ENCODE results near the gene KLHDC4.
"Not testable (repeated sequence)": the region's sequence is repeated elsewhere in the genome, so short reads cannot be mapped to it uniquely, and the experiment has no call there.

The KLHDC4 gene

GRCh38 chr16:87778830-87779579 lies 13.2 kb upstream of the KLHDC4 start:
- peak; percentile 98 for DNase-seq
- peak; percentile 72 for TF ChIP-seq CTCF (IDR thresholded peaks at IDR 0.05; ENCODE audit: low read depth, low read length)
- Histone ChIP-seq H3K36me3 (no peaks in the 10 kb centered on the region), H3K9me3 (no peaks in the 10 kb centered on the region), H3K27me3 (no peaks in the 10 kb centered on the region), H3K4me1 (peaks cover 6% of the 10 kb centered on the region), H3K4me3 (ENCODE audit: low read depth, low read length) (no peak overlapping the region)

- TF ChIP-seq CTCF (IDR thresholded peaks at IDR 0.05; ENCODE audit: low read depth, low read length) = no peak
- H3K36me3 ChIP-seq = no peaks in the 10 kb centered on the region
- H3K9me3 ChIP-seq = no peaks in the 10 kb centered on the region
- DNase-seq = no peak
- H3K27me3 ChIP-seq = no peaks in the 10 kb centered on the region
- H3K4me1 ChIP-seq = peaks cover 6% of the 10 kb centered on the region
- H3K4me3 ChIP-seq (ENCODE audit: low read depth, low read length) = no peak overlapping the region
Observed at GRCh38 chr16:87778476-87778829, 12.7 kb upstream of the KLHDC4 start.

DNA sequence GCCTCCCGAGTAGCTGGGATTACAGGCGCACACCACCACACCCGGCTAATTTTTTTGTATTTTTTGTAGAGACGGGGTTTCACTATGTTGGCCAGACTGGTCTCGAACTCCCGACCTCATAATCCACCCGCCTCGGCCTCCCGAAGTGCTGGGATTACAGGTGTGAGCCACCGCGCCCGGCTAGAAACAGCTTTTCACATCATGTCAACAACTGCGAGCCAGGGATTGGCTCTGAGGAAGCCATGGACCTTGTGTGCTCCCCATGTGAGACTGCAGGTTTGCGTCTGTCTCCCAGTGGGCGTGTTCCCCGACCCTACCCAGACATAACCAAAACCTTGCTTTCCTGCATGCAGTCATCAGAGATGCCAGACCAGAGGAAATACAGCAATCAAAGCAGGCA lies 8.1 kb upstream of the KLHDC4 start:
- H3K36me3 ChIP-seq; H3K27me3 ChIP-seq; H3K4me3 ChIP-seq (ENCODE audit: low read depth, low read length); H3K4me1 ChIP-seq; H3K9me3 ChIP-seq; DNase-seq: not testable (repeated sequence)

DNA sequence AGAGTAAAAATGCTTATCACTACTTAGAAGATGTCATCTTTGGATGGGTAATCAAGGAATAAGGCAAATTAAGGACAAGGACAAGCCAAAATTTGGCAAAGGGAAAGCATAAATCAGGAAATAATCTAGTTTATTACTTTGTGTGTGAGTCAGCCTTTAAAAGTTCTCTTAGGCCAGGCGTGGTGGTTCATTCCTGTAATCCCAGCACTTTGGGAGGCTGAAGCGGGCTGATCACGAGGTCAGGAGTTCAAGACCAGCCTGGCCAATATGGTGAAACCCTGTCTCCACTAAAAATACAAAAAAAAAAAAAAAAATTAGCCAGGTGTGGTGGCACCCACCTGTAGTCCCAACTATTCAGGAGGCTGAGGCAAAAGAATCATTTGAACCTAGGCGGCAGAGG lies 1.7 kb upstream of the KLHDC4 start:
- H3K4me1 ChIP-seq; H3K4me3 ChIP-seq (ENCODE audit: low read depth, low read length); H3K27me3 ChIP-seq; H3K9me3 ChIP-seq; DNase-seq; H3K36me3 ChIP-seq: not testable (repeated sequence)

DNA sequence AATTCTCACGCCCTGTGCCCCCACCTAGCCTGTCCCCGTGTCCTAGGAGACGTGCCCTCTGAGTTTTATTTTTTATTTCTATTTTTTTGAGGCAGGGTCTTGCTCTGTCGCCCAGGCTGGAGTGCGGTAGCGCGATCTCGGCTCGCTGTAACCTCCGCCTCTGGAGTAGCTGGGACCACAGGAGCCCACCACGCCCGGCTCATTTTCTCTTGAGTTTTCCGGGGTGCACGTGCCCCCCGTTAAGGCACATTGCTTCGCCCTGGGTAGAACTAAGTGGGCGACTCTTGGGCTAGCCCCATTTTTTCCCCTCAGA lies 655 bp upstream of the KLHDC4 start:
- Histone ChIP-seq H3K27me3 (no peaks in the 10 kb centered on the region), H3K9me3 (no peaks in the 10 kb centered on the region), H3K4me3 (ENCODE audit: low read depth, low read length) (peak overlapping the region; percentile 96), H3K36me3 (peaks cover 15% of the 10 kb centered on the region), H3K4me1 (no peaks in the 10 kb centered on the region)
- DNase-seq = no peak
- no peak for TF ChIP-seq CTCF (IDR thresholded peaks at IDR 0.05; ENCODE audit: low read depth, low read length)

- H3K36me3 ChIP-seq = peaks cover 24% of the 10 kb centered on the region
- peak overlapping the region; percentile 96 for H3K4me3 ChIP-seq (ENCODE audit: low read depth, low read length)
- H3K27me3 ChIP-seq = no peaks in the 10 kb centered on the region
- no peaks in the 10 kb centered on the region for H3K9me3 ChIP-seq
- TF ChIP-seq CTCF (IDR thresholded peaks at IDR 0.05; ENCODE audit: low read depth, low read length) = no peak
- no peaks in the 10 kb centered on the region for H3K4me1 ChIP-seq
- no peak for DNase-seq
Observed at GRCh38 chr16:87765473-87765775, 362 bp downstream of the KLHDC4 start.

- H3K27me3 ChIP-seq = no peaks in the 10 kb centered on the region
- no peaks in the 10 kb centered on the region for H3K4me1 ChIP-seq
- peaks cover 25% of the 10 kb centered on the region for H3K36me3 ChIP-seq
- H3K9me3 ChIP-seq = no peaks in the 10 kb centered on the region
- peak overlapping the region; percentile 96 for H3K4me3 ChIP-seq (ENCODE audit: low read depth, low read length)
- TF ChIP-seq CTCF (IDR thresholded peaks at IDR 0.05; ENCODE audit: low read depth, low read length) = no peak
- DNase-seq = no peak
Observed at GRCh38 chr16:87764600-87765472, 950 bp downstream of the KLHDC4 start.
